GM03348 (cell line): ENCODE data around the gene HAL.

Experiments used
- DNase-seq: peaks from one replicate; pipeline ENCODE4 v3.0.0; 2012; ENCODE audit warnings: low spot score

Gene HAL

DNA sequence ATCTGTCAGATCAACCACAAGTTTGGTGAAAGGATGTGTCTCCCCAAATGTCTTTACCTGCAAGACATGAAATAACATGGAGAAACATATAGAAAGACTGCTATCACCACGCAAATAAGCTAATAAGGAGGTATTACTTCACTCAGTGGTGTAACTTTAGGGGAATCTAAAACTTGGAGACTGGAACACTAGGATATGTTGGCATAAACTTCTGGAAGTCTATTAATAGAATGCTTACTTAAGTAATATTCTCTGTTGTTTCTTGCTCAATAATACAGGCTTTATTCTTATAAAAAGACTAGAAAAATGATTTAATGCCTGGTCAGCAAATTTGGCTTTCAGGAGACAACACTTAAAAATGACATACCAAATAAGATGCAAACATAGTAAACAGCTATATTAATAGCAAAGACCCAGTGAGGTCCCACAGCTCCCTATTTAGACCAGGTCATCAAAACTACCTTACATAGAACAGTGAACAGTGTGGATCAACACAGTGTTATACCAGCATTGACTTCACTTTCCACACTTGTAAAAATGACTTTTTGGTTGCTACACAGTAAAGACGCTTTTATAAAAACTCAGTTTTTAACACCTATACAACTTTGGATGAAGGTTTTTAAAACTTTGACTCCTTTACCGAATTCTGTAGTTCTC, 18.9 kb upstream of the HAL start:
- DNase-seq = no peak

DNA sequence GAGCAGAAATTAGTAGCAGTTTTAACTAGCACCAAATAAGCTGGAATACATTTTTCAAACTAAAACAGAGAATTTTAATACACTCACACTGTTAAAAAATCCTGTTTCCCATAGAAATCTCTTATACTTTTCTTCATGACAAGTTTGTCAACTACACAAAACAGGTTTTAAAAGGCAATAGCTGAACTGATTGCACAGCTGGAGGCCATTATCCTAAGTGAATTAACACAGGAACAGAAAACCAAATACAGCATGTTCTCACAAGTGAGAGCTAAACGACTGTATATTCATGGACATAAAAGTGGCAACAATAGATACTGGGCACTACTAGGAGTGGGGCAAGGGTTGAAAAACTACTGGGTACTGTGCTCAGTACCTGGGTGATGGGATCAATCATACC, 11.6 kb upstream of the HAL start:
- DNase-seq = no peak

DNA sequence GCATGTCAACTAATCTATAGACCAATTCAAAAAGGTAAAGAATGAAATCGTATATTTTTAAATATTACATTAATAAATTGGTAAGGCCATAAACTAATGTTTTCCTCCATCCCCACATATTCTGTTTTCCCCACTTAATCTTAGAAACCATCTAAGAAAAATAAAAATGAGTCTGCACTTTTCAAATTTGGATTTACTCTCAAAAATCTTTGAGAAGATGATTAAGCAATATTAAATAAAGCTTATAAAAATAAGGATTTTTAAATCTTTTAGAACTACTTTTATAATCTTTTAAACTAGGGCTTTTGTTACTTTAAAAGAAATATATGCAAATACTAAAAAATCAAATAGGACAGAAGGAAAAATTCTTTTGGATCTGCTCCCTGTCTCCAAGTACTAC, 10.6 kb upstream of the HAL start:
- no peak for DNase-seq

DNA sequence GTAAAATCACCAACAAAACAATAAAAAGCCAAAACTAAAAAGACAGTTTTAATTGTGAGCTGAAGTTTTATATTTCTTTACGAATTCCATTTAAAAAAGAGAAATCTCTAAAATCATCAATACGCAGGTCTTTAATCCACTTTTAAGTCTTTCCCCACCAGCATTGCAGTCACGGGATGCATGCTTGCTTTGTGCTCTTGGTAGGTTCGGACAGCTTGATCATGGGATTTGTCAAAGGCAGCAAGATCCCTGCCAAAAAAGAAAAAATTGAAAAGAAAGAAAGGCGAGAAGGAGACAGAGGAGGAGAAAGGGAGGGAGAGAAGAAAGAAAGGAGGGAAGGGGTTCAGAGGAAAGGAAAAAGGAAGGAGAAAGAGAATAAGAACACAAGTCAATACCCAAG, 4.7 kb upstream of the HAL start:
- DNase-seq = no peak

DNA sequence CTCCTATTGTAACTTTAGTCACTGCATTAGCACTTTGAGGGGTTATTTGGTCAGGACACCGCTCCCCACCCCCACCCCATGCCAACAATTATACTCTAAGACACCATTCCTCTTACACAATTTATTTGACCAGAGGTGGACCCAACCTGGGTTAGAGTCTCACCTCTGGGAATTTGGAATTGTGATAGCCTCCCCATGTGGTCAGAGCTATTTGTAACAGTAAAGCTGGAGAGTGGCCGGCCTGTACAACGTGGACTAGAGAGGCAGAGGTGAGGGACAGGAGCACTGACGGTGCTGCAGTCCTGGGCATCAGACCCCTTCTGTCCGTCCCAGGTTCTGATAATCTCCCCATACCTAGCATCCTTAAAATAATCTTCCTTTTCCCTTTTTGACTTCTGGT, 3.3 kb upstream of the HAL start:
- DNase-seq = no peak

DNA sequence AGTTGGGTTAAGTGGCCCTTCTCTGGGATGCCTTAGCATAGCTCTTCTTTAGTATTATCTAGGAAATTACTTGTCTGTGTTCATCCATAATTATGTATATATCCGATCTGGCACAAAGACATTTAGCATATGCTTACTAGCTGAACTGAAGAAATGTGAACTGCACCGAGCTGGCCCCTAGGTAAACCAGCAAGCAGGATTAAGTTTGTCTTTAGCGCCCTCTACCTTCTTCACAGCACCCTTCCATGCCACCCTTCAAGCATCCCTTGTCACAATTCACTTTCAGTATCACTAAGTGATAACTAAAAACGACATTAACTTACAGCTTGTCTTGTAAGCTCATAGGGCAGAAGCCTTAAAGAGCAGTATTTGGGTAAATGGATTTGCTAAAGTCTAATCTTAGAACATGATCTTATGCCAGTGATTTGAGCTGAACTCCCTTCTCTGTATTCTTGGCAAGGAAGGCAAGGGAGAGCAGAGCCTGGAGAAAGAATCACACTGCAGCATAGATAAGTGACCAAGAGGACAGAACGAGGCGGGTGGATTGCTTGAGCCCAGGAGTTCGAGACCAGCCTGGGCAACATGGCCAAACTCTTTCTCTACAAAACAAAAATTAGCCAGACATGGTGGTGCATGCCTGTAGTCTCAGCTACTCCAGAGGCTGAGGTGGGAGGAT, 2.6 kb upstream of the HAL start:
- DNase-seq = peak; percentile 54

DNA sequence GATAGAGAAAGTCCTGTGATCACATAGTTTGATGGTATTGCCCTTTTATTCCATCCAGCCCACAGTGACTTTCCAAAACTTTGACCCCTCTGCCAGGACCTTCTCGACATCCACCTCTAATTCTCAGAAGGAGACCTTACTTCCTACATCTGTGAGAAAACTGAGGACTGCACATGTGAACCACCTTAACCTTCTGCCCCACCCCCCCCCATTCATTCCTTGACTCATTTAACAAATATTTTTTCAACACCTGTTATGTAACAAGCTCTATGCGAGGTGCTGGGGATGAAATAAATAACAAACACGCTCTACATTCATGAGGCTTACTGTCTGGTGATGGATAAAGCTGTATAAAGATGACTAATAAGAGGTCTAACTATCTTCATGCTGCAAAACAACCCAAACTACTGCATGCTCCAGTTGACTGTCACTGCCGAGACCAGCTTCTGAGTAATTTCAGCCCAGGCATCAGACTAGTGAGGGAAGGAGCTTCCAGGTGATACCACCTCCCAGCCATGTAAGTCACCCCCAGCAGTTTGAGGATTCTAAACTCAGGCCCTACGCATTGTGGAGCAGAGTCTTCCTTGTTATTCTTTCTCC, 1.9 kb upstream of the HAL start:
- no peak for DNase-seq

DNA sequence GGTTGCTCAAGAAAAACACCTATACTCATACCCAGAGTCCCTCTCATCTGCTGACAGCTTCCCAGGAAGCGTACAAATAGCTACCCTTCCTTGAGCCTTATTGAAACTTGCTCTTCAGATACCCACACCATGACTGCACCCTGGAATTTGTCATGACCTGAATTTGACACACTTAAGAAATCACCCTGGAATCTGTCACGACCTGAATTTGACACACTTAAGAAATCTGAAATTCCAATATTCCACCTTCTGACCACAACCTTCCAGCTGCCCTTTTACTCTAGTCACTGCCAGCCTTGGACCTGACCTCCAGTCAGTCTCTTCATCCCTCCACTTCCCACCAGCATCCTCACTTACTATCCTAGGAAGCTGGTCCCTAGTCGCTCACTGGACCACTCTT, 1.1 kb upstream of the HAL start:
- DNase-seq = no peak

DNA sequence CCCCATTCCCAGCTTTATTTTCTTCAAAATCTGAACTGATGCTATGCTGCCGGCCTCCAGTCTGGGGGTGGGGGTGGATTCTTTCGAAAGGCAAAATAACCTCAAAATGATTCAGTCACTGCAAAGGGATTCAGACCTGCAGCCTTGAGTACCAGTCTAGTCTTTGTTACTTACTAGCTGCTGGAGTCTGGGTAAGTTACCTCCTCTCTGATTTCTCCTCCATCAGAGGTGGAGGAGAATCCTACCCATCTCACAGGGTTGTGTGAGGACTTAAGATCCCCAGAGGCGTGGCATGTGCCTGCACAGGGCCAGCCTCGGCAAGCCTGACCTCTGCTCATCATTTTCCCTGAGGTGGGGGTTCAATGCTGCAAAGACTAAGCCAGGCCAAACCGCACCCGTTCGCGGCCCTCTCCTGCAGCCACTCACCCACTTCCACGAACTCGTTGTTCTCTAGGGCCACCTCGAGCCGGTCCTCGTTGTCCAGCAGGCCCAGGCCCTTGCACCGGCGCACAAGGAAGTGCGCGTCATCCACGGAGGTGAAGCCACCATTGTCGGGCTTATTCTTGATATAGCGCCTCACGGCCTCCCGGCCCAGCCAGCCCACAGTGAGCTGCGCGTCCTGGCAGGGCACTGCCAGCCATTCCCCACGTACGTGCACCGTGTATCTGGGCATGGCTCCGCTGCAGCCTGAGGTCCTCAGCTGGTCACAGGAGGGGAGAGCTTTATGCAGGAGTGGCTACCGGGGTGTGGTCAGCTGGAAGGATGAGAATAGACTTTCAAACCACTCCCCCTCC, 709 bp downstream of the HAL start:
- DNase-seq = no peak

DNA sequence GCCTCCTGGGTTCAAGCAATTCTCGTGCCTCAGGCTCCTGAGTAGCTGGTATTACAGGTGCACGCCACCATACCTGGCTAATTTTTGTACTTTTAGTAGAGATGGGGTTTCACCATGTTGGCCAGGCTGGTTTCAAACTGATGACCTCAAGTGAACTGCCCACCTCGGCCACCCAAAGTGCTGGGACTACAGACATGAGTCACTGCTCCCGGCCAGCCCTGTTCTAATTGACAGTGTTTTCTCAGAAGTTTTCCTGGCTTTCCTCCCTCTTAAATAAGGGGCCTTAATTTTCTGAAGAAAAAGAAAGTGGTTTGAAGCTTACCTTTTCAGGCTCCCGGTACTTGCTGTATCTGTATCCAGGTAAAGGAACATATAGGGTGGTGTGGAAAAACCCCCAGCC, 1.7 kb downstream of the HAL start:
- no peak for DNase-seq

DNA sequence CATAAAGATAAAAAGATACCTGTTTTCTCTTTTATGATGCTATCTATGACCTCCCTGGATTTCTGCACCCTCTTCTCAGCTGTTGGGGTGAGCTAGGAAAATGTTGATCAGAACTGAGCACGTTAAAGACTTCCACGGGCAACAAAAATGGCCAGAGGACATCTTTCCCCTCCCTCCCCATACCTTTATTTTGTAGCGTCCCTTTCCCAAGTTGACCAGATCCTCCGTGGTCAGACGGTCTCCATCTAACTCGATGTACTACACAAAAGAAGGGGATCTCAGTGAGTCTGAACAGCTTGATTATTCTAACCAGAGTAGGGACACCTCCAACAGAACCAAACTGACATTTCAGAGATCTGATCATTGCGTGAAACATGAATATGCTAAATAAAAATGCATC, 2.2 kb downstream of the HAL start:
- DNase-seq = no peak

DNA sequence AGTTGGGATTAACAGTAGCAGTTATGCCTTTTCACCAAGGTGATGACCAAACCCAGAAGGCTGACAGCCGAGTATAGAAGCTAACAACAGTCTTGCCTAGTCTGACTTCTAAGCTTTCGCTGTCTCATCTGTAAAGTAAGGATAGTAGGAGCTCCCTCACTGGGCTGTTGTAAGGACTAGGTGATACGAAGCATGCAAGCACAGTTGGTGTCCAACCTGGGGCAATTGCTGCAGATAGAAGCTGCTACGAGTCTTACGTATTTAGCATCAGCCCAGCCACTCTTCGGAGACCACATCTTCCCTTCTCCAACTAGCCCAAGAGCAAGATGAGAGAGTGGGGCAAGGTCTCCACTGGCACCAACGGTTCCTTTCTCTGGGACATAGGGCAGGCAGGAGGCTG, 6.0 kb downstream of the HAL start:
- DNase-seq = no peak

DNA sequence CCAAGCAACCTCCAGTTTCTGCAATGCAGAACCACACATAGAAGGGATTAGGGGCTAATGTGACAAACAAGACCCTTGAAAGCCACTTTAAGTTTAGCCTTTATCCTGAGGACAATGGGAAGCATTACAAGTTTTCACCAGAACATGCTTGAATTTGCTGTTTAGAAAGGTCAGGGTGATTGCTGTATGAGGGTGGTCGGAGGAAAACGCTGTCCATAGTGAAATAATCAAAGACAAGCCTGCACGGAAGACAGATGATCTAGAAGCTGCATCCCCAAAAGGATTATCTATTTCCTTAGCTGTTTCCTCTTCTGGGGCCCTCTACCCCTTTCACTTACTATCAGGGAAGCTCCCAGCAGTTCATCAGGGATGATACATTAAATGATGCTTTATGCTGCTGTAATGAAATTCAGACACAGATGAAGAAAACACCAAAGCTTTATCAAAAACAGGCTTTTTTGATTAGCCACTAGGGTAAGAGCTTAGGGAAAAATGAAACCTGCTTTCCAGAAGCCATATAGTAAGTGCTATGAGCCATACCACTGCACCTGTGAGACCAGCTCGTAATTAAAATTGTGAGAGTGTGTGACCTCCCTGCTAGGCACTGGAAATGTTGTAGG, 6.5 kb downstream of the HAL start:
- DNase-seq = no peak

DNA sequence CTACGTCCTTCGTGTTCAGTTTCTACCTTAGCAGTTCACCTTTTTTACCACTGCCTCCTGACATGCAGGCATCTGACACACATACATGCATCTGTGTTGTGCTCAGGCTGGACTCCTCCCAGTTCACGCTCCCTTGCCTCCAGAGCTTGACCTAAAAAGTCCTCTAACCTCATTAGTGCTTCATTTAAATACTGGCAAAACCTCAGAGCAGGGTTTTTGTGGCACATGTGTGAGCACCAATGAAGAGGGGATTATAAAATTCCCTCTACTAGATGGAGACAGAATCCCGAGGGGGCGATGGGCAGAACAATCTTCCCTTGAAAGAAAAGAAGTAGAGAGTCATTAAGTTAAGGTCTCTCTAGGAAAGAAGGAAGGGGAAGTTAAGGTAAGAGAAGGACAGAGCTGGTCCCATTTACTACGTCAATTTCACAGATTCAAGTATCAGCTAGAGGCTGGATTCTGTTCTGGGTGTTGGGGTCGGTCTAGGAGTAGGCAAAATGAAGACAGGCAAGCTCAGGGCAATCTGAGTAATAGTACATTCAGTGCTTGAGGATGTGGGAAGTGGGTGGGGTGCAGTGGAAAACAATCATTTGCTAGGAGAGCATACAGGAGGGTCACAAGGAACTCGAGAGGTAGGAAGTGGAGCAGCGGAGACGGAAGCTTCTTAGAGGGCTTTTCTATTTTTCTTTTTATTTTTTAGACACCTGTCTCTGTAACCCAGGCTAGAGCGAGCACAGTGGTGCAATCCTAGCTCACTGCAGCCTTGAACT, 7.5 kb downstream of the HAL start:
- DNase-seq = no peak

DNA sequence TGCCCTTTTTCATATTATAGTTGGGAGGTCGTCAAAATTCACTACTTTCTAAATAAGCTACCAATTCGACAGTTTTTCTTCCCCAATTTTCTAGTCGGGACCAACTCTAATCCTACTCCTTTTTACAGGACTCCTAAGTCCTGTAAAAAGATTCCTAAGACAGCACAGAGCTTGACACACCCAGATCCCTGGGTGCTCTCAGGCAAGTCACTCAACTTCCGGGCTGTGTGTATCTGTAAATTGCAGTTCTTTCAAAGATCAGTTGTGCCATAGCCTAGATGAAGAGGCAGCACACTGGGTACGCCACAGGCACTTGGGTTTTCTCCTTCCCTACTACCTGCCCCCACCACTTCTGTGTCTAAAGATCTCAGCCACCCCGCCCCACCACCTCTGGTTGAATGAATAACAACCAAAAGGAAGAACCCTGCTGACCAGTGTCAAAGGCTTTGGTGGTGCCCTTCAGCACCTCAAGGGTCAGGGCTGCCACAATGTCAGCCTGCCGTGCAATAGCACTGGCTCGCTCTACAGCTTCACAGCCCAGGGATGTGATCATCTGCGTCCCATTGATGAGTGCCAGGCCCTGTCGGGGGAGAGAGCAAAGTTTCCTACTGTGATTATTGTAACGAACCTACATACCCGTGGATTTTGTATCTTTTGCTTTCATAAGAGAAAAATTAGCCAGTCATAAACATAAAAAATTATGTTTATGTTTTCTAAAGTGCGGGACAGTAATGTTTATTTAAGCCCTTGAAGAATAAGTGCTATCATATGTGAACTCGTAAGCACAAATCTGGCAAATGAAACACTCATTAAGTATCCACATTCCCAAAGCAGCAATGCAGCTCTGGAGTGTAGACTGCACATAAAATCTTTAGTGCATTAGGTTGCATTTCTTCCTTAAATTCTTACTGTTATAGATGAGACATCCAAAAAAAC, 9.2 kb downstream of the HAL start:
- DNase-seq = no peak

DNA sequence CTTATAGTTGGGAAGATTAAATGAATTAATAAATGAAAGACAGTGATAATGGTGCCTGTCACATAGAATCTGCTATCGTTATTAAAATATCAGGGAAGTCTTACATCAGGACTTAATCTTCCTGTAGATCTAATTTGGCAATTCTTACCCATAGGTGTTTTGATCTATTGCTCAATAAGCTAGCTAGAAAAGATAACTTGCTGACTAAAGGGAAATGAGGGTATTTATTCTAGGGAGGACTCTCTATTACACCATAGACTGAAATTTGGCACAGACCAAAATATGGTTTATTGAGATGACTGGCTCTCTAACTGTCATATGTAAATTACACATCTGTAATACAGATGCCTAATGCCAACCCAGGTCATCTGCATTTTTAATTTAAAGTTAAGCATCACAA, 11.5 kb downstream of the HAL start:
- DNase-seq = no peak

DNA sequence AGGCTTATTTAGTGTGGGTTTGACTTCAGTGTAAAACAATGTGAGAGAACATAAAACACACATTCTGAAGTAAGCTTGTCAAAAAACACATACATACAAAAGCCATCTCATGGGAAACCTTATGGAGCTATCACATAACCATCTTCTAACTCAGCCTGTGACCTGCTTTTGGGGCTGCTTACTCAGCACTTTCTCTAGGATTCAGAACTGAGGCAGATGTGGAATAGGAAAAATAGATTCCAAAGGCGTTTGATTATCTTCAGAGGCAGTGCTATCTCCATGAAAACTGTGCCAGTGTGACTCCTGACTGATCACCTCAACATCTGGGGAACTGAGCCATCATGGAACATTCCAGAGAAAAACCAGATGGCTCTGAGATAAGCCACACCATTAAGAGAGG, 13.5 kb downstream of the HAL start:
- no peak for DNase-seq

DNA sequence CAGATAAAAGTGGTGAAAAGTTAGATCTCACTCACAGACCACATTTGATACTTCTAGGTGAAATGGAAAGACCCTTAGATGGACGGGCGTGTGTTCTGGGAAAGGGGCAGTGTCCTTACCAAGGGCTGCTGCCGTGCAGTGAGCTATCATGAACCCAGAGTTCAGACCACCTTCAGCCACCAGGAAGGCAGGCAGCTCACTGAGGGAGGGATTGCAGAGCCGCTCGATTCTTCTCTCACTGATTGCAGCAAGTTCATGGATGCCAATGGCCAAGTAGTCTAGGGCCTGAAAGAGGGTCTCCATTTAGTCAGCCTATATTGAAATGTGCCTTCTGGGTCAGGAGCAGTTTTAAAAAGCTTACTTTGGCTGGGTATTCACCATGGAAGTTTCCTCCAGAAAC, 15.7 kb downstream of the HAL start:
- no peak for DNase-seq

DNA sequence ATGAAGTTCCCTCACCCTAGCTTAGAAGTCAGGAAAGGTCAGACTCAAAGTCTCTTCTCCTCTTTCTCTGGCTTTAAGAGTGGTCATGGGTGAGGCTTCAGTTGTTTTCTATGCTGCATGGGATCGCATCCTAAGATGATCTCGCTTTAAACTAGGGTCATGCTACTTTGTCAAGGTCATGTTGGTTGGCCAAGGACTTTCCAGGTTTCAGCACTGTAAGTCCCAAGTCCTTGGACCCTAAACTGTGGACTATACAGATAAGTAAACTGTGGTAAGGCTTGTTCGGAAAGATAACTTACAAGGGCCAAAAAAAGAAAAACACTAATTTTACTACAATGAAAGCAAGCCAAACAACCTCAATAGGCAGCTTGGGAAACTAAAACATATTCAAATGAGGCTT, 17.4 kb downstream of the HAL start:
- DNase-seq = no peak

DNA sequence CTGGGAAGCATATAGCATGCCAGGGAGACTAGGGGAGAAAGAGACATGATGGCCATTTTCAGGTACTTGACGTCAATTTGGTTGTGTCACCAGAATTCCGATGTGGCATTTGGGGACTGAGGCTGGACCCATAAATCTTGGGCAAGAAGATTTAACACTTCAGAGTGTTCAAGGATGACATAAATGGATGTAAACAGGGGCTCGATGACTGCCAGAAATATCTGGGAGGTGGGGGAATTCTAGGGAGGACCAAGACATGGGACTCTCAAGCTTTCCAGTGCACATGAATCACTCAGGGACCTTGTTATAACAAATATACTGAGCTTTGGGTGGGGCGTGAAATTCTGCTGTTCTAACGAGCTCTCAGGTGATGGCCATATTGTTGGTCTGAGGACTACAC, 17.8 kb downstream of the HAL start:
- DNase-seq = no peak
